ENCODE measurements around the gene ST8SIA1.

Gene ST8SIA1

GRCh38 chr12:22211128-22211527 is 123.4 kb downstream of the ST8SIA1 start:
- no peak for DNase-seq (ENCODE audit: extremely low read depth, low read depth)
- TF ChIP-seq CTCF (IDR thresholded peaks at IDR 0.05; ENCODE audit: low read depth, low read length, missing control alignments): no peak
- no peak overlapping the region for H3K4me3 ChIP-seq (replicated peaks; ENCODE audit: low read depth, low read length)

- H3K4me3 ChIP-seq (replicated peaks; ENCODE audit: low read depth, low read length): no peak overlapping the region
- DNase-seq (ENCODE audit: extremely low read depth, low read depth): no peak
- TF ChIP-seq CTCF (IDR thresholded peaks at IDR 0.05; ENCODE audit: low read depth, low read length, missing control alignments): no peak
These were observed 125.1 kb downstream of the ST8SIA1 start for GRCh38 chr12:22209422-22209821.

- DNase-seq (ENCODE audit: extremely low read depth, low read depth): no peak
- no peak overlapping the region for H3K4me3 ChIP-seq (replicated peaks; ENCODE audit: low read depth, low read length)
- no peak for TF ChIP-seq CTCF (IDR thresholded peaks at IDR 0.05; ENCODE audit: low read depth, low read length, missing control alignments)
These were observed 128.3 kb downstream of the ST8SIA1 start for GRCh38 chr12:22206111-22206728.

GRCh38 chr12:22204391-22204790 is 130.1 kb downstream of the ST8SIA1 start:
- no peak for TF ChIP-seq CTCF (IDR thresholded peaks at IDR 0.05; ENCODE audit: low read depth, low read length, missing control alignments)
- H3K4me3 ChIP-seq (replicated peaks; ENCODE audit: low read depth, low read length): no peak overlapping the region
- DNase-seq (ENCODE audit: extremely low read depth, low read depth): no peak

GRCh38 chr12:22202847-22203246 is 131.7 kb downstream of the ST8SIA1 start:
- TF ChIP-seq CTCF (IDR thresholded peaks at IDR 0.05; ENCODE audit: low read depth, low read length, missing control alignments): no peak
- DNase-seq (ENCODE audit: extremely low read depth, low read depth): no peak
- no peak overlapping the region for H3K4me3 ChIP-seq (replicated peaks; ENCODE audit: low read depth, low read length)

GRCh38 chr12:22201101-22201500 is 133.4 kb downstream of the ST8SIA1 start:
- H3K4me3 ChIP-seq (replicated peaks; ENCODE audit: low read depth, low read length): no peak overlapping the region
- DNase-seq (ENCODE audit: extremely low read depth, low read depth): no peak
- TF ChIP-seq CTCF (IDR thresholded peaks at IDR 0.05; ENCODE audit: low read depth, low read length, missing control alignments): no peak

- H3K4me3 ChIP-seq (replicated peaks; ENCODE audit: low read depth, low read length): no peak overlapping the region
- no peak for DNase-seq (ENCODE audit: extremely low read depth, low read depth)
- TF ChIP-seq CTCF (IDR thresholded peaks at IDR 0.05; ENCODE audit: low read depth, low read length, missing control alignments): no peak
These were observed 138.3 kb downstream of the ST8SIA1 start for GRCh38 chr12:22196236-22196635.
